A549 treated with Mapracorat at 1 μM for 4 hours (cell line): Measurements from ENCODE around the gene HLA-E. TPM values are rescaled to one million over a fixed set of nuclear protein-coding genes. Genes with fewer than 3 reads are reported as not detected.

Source experiments
- total RNA-seq: library from RNA; stranded (reverse); fragments of 200-300 nt; extraction: Qiagen RNA extraction; gene quantifications from 5 replicates; pipeline ENCODE4 v1.2.3, GENCODE V29; 2022

The HLA-E gene
- 56.4 to 67.3 TPM (median 59.7 TPM) in 5 replicates for total RNA-seq

GRCh38 chr6:30489081-30490025 lies at the start of gene HLA-E:
TSS of gene HLA-E (plus strand) at chr6:30489509. CDS start at chr6:30489532, 23 bp downstream.

Other genes starting within 250 kb of the HLA-E start
- gene TRIM39, start 162.6 kb upstream of the HLA-E start, total RNA-seq, result 6.7 to 8.5 TPM (median 7.2 TPM) in 5 replicates
- gene RPP21, start 144.4 kb upstream of the HLA-E start, total RNA-seq, result 57.8 to 79.3 TPM (median 66.5 TPM) in 5 replicates
- gene GNL1, start 67.0 kb downstream of the HLA-E start, total RNA-seq, result 28.7 to 34.3 TPM (median 33.2 TPM) in 5 replicates
- 14.9 to 17.6 TPM (median 16.6 TPM) in 5 replicates for gene PRR3, start 67.8 kb downstream of the HLA-E start, total RNA-seq
- gene ABCF1, start 81.9 kb downstream of the HLA-E start, total RNA-seq, result 46.8 to 55.1 TPM (median 50.0 TPM) in 5 replicates
- gene PPP1R10, start 127.7 kb downstream of the HLA-E start, total RNA-seq, result 28.1 to 45.4 TPM (median 29.3 TPM) in 5 replicates
- 68.8 to 112 TPM (median 72.9 TPM) in 5 replicates for gene MRPS18B, start 128.3 kb downstream of the HLA-E start, total RNA-seq
- 4.4 to 6.3 TPM (median 6.0 TPM) in 5 replicates for gene ATAT1, start 137.4 kb downstream of the HLA-E start, total RNA-seq
- 10.1 to 14.3 TPM (median 12.1 TPM) in 5 replicates for gene C6orf136, start 157.6 kb downstream of the HLA-E start, total RNA-seq
- gene DHX16, start 183.5 kb downstream of the HLA-E start, total RNA-seq, result 25.2 to 30.4 TPM (median 27.0 TPM) in 5 replicates
- gene PPP1R18, start 197.1 kb downstream of the HLA-E start, total RNA-seq, result 41.4 to 47.5 TPM (median 44.5 TPM) in 5 replicates
- 23.1 to 27.4 TPM (median 25.9 TPM) in 5 replicates for gene NRM, start 201.5 kb downstream of the HLA-E start, total RNA-seq
- gene MDC1, start 227.8 kb downstream of the HLA-E start, total RNA-seq, result 14.9 to 21.3 TPM (median 16.4 TPM) in 5 replicates
- 822 to 948 TPM (median 905 TPM) in 5 replicates for gene TUBB, start 230.8 kb downstream of the HLA-E start, total RNA-seq